Activated CD4-positive, CD25-positive, alpha-beta regulatory T cell treated with anti-CD3 and anti-CD28 coated beads, Interleukin-2, amount 50 U/mL, for 24 hours (primary cell): ENCODE results near the gene ELOVL3.
A peak's percentile ranks its signal among the peaks of the same experiment; 100 is the strongest.
"Not testable (repeated sequence)": the region's sequence is repeated elsewhere in the genome, so short reads cannot be mapped to it uniquely, and the experiment has no call there.

Source experiments
- ATAC-seq, 2 donors: fragments of 150-1000 bp; cut with Tn5 transposase; one replicate each; pipeline ENCODE4 v1.10.0; 2021; ENCODE audit warnings: mild to moderate bottlenecking in 1 of 2, moderate library complexity in 1 of 2

ELOVL3 gene

DNA sequence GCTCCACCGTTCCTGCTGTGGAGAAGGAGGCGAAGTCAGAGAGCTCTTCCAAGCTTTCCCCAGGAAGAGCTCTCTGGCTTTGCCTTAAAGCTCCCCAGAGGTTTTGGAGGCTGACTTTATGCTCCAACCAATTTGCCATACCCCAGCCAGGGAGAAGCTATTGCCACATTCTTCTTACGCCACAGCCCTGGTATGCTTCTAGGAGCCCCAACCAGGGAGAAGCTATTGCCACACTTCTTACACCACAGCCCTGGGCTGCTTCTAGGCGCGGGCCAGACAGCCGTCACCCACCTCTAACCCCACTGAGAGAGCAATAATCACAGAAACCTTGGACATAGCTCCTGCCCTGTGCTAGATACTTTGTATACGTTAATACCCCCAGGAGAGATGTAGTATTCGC, 951 bp downstream of the ELOVL3 start:
- ATAC-seq, result no peak

DNA sequence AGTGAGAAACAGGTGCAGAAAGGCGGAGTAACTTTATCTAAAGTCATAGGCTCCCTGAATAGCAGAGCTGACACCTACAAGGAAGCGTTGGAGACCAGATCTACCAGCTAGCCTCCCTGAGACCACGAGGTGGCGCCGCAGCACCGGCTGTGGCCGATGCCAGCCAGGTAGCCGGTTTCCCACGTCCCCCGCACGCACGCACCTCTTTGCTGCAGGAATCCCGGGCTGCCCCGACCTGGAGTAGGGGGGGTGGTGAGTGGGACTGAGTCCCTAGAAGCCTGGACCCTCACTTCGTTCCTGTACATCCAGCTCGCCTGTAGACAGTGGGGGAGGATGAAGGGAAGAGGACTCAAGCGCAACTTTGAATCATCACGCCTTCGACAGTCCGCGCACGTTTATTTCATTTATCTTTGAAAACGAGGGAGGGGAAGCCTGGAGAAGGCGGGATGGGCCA, 3.7 kb downstream of the ELOVL3 start:
- peak; percentile 62 to 63 for ATAC-seq

DNA sequence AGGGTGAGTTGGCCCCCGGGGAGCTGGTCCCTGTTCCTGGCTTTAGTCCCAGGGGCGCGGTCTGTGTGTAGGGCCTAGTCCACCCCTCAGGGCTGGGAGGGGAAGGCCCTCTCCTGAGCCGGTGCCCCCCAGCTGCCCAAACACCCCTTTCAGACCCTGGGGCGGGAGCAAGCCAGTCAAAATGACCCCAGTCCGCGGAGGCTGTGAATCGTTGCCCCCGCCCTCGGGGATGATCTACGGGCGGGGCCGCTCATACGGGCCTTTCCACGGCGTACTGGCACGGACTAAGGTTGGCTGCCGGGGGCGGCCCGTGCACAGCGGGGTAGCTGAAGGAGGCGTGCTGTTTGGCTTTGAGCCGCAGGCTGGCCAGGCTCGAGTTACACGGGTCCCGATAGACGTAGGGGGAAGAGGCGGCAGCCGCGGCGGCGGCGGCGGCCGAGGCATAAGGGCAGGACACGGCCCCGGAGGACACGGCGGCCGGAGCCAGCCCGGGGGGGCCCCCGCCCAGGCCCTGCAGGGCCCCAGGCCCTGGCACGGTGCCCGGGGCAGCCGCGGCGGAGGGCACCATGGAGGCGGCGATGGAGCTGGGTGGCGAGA, 4.3 kb downstream of the ELOVL3 start:
- ATAC-seq, result peak; percentile 7 to 14

DNA sequence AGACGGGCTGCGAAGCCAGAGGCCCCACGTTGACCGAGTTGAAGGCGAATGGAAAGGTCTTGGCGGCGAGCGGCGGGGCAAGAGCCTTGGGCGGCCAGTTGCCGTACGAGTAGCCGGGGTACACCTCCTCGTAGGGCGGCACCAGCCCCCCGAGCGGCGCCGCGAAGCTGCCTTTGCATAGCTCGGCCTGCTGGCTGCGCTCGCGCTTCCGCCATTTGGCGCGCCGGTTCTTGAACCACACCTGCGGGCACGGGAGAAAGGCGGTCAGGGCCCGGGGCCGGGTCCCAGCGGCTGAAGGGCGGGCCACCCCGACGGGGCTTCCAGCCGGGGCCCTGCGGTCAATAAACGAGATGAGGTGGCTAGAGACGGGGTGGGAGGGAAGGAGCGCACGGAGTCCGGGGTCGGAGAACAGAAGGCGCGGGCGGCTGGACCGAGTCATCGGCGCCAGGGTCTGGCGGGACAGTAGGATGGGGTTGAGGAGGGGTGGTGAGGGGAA, 4.8 kb downstream of the ELOVL3 start:
- ATAC-seq, result no peak

DNA sequence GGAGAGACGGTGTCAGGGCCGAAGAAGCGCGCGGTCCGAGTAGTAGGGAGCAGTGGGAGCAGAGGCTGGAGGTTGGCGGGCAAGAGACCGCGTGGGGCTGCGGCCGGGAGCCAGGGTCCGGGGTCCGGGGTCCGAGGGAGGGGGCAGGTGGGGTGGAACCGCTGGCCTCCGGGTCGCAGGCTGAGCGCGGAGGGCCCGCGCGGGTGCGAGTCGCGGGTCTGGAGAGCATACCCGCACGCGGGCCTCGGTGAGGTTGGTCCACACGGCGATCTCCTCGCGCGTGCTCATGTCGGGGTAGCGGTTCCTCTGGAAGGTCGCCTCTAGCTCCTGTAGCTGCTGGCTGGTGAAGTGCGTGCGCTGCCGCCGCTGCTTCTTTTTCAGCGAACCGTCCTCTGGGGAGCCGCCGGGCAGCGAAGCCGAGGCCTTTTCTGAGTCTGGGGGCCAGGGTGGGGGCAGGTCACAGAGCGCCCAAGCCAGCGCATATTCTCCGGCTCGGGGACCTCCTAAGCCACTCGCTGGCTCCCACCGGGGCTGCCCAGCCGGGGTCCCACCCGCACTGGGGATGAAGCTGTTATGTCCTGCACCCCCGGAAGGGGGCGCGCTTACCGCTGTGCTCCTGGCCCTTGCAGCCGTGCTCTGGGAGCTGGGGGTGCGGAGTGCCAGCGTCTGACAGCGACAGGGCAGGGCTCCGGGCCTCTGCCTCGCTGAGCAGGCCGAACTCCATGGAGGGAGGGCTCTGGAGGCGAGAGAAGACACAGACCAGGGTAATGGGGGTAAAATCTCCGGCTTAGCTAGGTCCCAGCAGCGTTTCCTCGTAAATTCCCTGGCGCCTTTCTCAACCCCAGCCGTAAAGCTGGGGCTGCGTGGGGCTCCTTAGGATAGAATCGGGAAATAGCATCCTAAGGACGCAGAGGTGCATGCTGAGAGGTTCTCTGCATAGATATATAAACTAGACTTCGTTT, 5.5 kb downstream of the ELOVL3 start:
- peak; percentile 55 to 65 for ATAC-seq

DNA sequence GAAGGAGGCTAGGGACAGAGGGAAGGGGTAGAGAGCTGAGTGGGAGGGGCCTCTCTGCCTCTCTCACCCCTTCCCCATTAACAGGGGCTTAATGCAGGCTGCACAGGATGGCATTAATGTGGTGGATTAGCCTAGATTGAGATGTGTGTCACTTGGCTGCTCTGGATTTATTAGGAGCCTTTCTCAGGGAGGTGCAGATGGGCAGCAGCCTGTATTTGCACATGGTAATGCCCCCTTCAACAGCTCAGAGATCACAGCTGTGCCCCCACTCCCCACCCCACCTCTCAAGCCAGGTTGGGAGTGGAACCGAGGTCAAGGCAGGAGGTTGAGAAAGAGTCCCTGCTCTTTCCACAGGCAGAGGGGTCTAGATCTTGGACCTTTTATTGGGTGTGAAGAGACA, 7.9 kb downstream of the ELOVL3 start:
- no peak for ATAC-seq

DNA sequence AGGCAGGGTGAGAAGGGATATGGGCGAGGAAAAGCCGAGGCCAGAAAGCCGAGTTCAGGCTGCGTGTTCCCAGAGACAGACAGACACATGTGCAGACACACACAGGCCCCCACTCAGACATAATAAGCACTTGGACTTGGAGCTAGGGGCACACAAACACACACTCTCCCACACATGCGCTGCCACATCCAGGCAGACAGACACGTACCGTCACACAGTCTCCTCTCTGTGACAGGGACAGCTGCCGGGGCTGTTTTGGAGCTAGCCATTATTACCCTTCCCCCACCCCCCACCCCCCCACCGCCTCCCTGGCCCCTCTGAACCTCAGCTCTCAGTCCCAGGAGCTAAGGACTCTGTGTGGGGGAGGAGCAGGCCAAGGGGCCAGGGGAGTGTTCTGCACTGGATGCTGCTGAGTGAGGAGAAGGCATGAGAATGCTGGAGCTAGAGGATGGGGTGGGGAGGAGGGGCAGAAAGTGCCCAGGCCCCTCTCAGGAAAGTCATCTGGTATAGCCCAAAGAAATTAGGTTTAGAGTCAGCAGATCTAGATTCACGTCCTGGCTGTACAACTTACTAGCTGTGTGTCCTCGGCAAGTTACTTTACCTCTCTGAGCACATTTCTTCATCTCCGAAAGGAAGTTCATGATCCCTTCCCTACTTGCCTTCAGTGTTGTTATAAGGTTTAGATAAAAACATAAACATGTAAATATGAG, 8.9 kb downstream of the ELOVL3 start:
- ATAC-seq, result no peak

DNA sequence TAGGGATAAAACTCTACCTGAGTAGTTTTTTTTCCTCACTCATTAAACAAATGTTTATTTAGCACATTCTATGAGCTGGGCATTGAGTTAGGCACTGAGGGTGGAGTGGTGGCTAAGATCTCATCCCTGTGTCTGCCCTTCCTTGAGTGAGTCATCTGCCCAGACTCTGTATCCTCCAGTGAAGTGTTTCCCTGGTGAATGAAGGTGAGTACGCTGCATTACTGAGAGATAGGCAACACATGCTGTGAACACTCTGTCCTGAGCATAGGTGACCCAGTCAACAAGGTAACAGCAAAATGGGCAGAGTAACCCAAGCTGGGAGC, 9.5 kb downstream of the ELOVL3 start:
- ATAC-seq, result no peak

DNA sequence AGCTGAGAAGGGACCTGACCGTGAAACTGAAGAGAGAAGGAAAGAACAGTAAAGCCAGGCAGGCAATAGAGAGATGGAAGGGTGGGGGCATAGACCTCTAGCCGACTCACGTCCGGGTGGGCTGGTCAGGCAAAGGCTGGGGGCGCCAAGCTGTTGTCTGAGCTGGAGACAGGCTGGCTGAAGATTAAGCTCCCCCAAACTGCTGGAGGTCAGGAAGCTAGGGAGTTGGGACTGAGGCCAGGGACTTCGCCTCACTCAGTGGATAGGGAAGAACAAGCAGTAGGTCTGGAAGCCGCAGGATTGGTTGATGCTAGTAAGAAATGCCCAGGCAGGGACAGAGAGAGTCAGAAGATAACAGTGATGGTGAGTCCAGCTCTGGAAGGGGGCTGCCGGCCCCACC, 9.9 kb downstream of the ELOVL3 start:
- ATAC-seq, result no peak

DNA sequence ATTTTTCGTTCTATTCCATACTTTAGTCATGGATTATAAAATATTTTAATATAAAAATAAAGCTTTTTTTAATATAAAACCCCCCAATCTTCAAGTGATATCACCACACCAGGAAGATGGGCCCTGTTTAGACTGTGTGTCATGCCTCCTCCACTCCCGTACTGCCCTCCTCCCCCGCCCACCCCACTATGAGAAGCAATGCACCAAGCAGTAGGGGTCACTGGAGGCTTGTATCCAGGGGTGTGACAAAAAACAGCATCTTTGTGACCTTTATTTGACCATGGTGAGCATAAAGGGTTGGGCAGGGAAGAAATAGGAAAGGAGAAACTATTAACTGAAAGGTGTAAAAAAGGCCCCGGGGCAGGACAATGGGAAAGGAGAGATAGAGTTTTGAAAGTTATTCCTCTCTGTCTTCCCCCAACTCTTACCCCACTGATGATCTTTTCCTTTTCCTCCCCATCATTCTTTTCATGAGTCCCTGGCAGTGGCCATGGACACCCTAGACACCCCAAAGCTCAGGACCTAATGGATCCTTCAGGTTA, 11.7 kb downstream of the ELOVL3 start:
- ATAC-seq, result no peak

DNA sequence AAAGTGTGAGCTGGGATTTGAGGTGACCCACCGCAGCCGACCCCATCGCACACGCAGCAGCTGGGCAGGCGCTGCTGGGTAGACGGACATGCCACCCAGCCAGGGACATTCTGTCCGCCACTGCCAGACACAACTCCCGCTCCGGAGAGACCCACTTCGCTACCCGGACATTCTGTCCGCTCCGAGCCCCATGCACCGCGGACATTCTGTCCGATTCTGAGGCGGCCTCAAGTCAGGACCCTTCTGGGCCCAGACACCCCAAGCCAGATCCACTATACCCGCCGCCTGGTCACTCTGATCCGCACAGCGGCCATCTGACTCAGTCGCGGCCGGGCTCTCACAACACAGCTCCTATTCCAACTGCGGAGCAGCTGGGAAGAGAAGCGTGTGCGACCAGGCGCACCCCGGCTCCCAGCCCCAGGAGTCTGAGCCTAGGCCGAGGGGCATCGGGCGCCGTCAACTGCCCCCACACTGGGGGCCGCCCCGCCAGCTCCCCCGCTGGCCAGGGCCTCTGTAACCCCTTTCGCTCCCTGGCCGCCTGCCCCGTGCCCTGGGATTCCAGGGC, 14.4 kb downstream of the ELOVL3 start:
- ATAC-seq, result no peak

DNA sequence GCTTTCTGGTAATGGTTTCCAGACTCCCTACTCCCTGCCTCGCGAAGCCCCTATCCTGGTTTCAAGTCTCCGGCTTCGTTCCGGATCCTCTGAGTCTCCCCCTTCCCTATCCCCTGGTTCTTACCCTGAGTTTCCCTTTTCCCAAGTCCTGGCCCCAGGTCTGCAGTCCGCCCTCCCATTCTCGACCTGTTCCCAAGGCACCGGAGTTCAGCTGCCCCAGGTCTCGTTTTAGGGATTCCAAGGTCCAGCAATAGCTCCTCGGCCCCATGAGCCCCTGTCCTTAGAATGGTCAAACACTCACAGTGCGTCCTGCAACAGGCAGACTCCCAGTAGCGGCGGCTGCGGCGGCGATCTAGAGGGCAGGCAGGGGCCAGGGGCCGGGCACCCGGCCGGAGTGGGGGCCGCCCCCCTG, 14.9 kb downstream of the ELOVL3 start:
- no peak for ATAC-seq

DNA sequence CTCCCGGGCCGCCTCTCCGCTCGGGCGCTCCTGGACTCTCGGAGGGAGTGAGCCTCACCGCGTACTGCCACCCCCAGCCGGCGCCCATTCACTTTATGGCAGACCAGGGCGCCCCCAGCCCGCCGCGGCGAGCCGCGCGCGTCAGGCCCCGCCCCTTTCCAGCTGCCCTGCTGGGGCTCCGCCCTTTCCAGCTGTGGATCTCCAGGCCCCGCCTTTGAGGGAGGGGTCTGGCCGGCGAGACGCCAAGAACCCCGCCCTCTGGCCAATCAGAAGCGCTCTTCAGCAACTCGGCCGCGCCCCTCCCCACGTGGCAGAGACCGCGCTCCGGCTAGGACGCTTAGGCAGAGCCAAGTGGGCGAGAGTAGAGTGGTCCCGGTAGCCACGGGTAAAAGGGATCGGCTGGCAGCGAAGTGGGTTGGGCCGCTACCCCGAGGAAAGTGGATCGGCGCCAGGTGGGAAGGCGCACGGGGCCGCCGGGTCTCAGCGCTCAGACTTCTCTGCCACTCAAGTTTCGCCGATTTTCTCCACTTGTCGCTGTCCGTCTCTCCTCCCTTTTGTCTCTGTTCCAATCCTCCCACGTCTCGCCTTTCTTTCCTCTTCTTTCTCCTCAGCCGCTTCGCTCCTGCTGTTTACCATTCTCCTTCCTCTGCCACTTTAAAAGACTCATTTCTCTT, 15.5 kb downstream of the ELOVL3 start, which contains the start of gene PITX3:
Gene PITX3, minus strand, starts transcription at position 69 of the 674 bp plus-strand sequence. CDS start 9,432 bp downstream, outside the sequence.
- peak; percentile 50 to 51 for ATAC-seq

DNA sequence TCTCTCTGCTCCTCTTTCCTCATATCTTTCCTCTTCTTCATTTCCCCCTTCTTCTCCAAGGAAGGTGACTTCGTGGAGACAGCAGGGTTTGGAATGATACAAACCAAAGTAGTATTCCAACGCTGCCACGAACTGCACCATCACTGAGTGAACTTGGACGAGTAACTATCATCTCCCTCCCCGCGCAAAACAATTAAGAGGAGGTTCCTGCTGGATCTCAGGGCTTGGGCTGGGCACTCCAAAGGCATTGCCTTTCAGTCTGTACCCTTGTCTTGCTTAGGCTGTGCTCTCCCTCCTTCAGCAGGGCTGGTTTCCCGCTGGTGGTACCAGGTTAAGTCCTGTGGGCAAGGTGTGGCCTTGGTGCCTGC, 16.0 kb downstream of the ELOVL3 start:
- no peak for ATAC-seq

DNA sequence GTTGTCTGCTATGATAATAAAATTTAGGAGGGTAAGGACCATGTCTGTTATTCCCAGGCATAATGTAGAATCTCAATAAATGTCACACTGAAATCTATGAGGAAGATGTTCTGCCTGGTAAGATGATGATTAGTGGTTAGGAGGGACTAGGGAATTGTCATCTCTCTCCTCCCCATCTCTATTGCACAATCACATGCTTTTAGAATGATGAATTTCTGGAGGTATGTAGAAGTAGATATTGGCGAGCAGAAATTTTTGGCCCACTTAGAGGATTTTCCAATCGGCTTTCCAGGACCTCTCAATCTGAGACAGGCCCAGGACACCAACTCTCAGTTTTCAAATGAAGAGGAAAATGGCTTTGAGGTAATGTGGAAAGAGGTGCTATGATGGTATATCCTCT, 17.2 kb downstream of the ELOVL3 start:
- ATAC-seq, result no peak

DNA sequence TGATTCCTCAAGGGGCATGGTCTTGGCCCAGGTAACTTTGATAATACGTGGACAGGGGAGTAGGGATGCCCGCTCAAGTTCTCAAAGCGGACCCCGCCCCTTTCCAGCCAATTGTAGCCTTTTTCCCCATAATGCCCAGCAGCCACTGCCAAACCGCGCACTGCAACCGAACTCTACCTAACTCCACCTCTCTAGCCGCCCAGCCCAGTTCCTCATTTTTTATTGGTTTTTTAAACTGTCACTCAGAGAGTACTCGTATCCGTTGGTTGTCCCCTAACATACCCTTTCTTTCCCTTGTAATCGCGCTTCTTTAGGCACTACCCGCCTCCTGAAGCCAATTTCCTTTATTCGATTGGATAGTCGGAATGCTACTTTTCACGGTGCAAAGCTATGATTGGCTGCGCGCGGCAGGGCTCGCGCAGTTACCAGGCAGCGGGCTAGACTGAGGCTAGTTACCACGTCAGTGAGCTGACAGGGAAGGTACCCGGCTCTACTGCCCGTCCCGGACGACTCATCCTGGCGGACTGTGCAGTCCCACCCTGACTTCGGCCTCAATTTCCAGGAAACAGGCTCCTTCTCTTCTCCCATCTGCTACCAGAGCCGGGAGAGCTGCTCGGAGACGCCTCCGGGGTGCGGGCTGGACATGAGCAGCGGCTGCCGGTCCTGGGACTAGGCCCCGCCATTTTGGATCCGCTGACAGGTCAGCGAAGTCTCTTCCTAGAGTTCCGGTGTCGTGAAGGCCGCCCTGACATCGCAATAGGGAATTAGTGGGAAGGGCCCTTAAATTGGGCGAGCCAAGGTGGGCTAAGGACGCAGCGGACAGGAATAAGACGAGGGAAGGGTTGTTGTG, 19.2 kb downstream of the ELOVL3 start, which contains the start of gene GBF1:
Gene GBF1, plus strand, starts transcription at position 451 of the 850 bp plus-strand sequence. CDS start 13,407 bp downstream, outside the sequence.
- peak; percentile 91 to 93 for ATAC-seq

DNA sequence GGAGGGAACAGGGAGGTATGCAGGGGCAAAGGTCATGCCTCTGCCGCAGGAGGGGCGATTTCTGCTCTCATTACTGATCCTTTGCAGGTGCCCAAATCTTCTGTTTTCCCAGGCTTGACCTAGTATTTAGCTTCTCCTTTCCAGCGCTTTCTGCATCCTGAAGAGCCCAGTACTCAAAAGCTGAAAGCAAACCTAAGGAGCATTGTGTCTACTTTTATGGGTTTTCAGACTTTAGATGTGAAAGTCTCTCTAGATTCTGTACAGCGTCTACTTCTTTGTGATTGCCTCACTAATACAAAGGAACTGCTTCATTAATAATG, 19.8 kb downstream of the ELOVL3 start:
- no peak for ATAC-seq

DNA sequence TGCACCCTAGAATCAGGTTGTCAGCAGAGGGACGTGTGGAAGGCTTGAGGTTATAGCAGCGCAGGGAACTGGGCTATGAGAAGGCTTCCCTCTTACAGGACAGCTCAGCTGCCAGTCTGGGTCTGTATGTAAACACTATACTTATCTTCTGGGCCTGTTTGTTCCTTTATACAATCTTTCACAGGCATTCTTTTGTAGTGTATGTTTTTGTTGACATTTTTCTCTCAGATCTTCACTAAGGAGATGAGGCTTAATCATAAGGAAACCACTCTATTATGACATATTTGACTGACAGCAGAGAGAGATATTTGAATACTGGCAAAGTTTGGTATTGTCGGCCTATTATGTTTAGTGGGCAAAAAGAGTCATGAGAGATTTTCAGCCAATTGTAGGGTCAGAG, 20.2 kb downstream of the ELOVL3 start:
- no peak for ATAC-seq

DNA sequence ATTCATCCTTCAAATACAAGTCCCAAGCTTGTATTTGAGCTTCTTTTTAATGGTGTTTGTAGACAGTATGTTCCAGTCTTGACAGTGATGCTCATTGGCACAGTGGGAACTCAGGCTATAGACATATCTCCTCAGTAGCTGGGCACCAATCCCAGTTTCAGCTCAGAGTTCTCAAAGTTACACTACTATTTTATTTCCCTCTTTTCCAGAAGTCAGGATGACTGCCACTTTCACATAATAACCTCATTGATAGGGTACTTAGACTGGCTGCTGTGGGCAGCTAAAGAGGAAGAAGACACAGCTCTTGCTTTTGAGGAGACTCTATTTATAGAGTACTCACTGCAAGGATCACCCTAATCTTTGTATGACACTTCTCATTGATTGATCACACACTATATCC, 21.6 kb downstream of the ELOVL3 start:
- ATAC-seq, result no peak

DNA sequence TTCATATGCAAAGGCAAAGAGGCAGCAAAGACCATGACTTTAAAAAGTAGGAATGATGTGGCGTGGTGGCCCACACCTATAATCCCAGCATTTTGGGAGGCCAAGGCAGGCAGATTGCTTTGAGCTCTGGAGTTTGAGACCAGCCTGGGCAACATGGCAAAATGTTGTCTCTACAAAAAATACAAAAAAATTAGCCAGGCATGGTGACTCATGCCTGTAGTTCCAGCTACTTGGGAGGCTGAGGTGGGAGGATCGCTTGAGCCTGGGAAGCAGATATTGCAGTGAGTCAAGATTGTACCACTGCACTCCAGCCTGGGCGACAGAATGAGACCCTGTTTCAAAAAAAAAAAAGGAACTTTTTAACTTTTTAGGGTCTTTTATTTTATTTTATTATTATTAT, 26.4 kb downstream of the ELOVL3 start:
- ATAC-seq, result not testable (repeated sequence)

DNA sequence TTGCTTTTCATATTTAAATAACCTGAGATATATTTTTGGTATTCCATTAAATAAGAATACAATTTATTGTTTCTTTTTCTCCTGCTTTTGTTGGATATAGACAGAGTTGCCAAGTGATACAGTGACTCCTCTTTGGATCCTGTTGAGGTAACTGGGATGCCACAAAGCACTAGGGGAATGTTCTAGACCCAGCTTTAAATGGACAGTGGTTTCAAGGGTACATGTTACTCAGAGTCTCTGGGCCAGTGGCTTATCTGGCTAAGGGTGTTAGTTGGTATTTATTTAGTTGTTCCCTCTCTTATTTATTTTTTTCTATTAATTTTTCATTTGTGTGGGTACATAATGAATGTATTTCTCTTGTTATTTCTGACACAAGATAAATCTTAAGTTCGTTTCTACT, 28.3 kb downstream of the ELOVL3 start:
- ATAC-seq, result no peak
